ENCODE results near the gene MELTF.

MELTF gene

GRCh38 chr3:197010556-197011351 is 18.9 kb downstream of the MELTF start:
- DNase-seq (ENCODE audit: low read depth in 2 of 3, low spot score in 1 of 3) = no peak

- DNase-seq (ENCODE audit: low read depth in 2 of 3, low spot score in 1 of 3) = no peak
Measured at GRCh38 chr3:197009532-197010019, 20.0 kb downstream of the MELTF start.

- no peak for DNase-seq (ENCODE audit: low read depth in 2 of 3, low spot score in 1 of 3)
Measured at GRCh38 chr3:197008436-197009209, 21.0 kb downstream of the MELTF start.

GRCh38 chr3:197007953-197008352 is 21.7 kb downstream of the MELTF start:
- no peak for DNase-seq (ENCODE audit: low read depth in 2 of 3, low spot score in 1 of 3)

- DNase-seq (ENCODE audit: low read depth in 2 of 3, low spot score in 1 of 3) = no peak
Measured at GRCh38 chr3:197007296-197007940, 22.2 kb downstream of the MELTF start.

- no peak for DNase-seq (ENCODE audit: low read depth in 2 of 3, low spot score in 1 of 3)
Measured at GRCh38 chr3:197006860-197007259, 22.8 kb downstream of the MELTF start.

- no peak for DNase-seq (ENCODE audit: low read depth in 2 of 3, low spot score in 1 of 3)
Measured at GRCh38 chr3:197006446-197006845, 23.2 kb downstream of the MELTF start.

- DNase-seq (ENCODE audit: low read depth in 2 of 3, low spot score in 1 of 3) = peak in 1 of 3 donors; percentile 7
Measured at GRCh38 chr3:197003461-197004385, 25.9 kb downstream of the MELTF start.

GRCh38 chr3:197002701-197003454 is 26.7 kb downstream of the MELTF start:
- peak; percentile 60 to 79 (median 70) for DNase-seq (ENCODE audit: low read depth in 2 of 3, low spot score in 1 of 3)

- no peak for DNase-seq (ENCODE audit: low read depth in 2 of 3, low spot score in 1 of 3)
Measured at GRCh38 chr3:197001972-197002700, 27.5 kb downstream of the MELTF start.

- no peak for DNase-seq (ENCODE audit: low read depth in 2 of 3, low spot score in 1 of 3)
Measured at GRCh38 chr3:197001106-197001971, 28.3 kb downstream of the MELTF start.

- DNase-seq (ENCODE audit: low read depth in 2 of 3, low spot score in 1 of 3) = no peak
Measured at GRCh38 chr3:197000211-197000610, 29.4 kb downstream of the MELTF start.

- no peak for DNase-seq (ENCODE audit: low read depth in 2 of 3, low spot score in 1 of 3)
Measured at GRCh38 chr3:196998966-196999760, 30.5 kb downstream of the MELTF start.

- no peak for DNase-seq (ENCODE audit: low read depth in 2 of 3, low spot score in 1 of 3)
Measured at GRCh38 chr3:196997311-196997710, 32.3 kb downstream of the MELTF start.

GRCh38 chr3:196996454-196997265 is 33.0 kb downstream of the MELTF start:
- no peak for DNase-seq (ENCODE audit: low read depth in 2 of 3, low spot score in 1 of 3)

GRCh38 chr3:196995646-196996355 is 33.8 kb downstream of the MELTF start:
- DNase-seq (ENCODE audit: low read depth in 2 of 3, low spot score in 1 of 3) = no peak

Measured in stimulated activated CD4-positive, alpha-beta T cell treated with anti-CD3 and anti-CD28 coated beads, Interleukin-12 subunit alpha, Interleukin-12 subunit beta, amount 100 ng/mL, for 48 hours (primary cell).